Measurements from ENCODE around the gene NEK7. TPM values are rescaled to one million over a fixed set of nuclear protein-coding genes. Genes with fewer than 3 reads are reported as not detected.

Gene NEK7
- total and polyA plus RNA-seq, 2 of the 8 experiments (the other 6 are each of a cell fraction or from before 2014, with no cell fraction given) = 5.1 to 10.0 TPM

GRCh38 chr1:198109371-198109715, 47.5 kb upstream of the NEK7 start:
- no peaks in the 10 kb centered on the region for H3K4me1 ChIP-seq (replicated peaks in 1 of 4; ENCODE audit: control insufficient read depth in 3 of 4, insufficient read depth in 4 of 4, low read length in 3 of 4)
- no peak overlapping the region for H2BK20ac ChIP-seq (ENCODE audit: low read length)
- H3K23ac ChIP-seq (ENCODE audit: insufficient read length) = no peak overlapping the region
- no peak overlapping the region for H2BK120ac ChIP-seq (replicated peaks; ENCODE audit: low read depth, low read length)
- H3K79me2 ChIP-seq (ENCODE audit: control insufficient read depth in 1 of 2, insufficient read depth in 2 of 2, low read length in 2 of 2) = no peaks in the 10 kb centered on the region
- H4K91ac ChIP-seq (replicated peaks; ENCODE audit: insufficient read length, low read length) = no peak overlapping the region
- H3K4me3 ChIP-seq (ENCODE audit: extremely low read depth in 1 of 4, insufficient read depth in 2 of 4, low read depth in 3 of 4, low read length in 4 of 4) = no peak overlapping the region
- H4K20me1 ChIP-seq (replicated peaks in 1 of 2; ENCODE audit: control insufficient read depth in 1 of 2, insufficient read depth in 2 of 2, low read length in 2 of 2) = no peaks in the 10 kb centered on the region
- no peaks in the 10 kb centered on the region for H3K23me2 ChIP-seq (ENCODE audit: low read depth, low read length)
- H2AK5ac ChIP-seq (ENCODE audit: low read depth, low read length) = no peak overlapping the region
- no peaks in the 10 kb centered on the region for H3K27me3 ChIP-seq (replicated peaks in 1 of 4; ENCODE audit: control insufficient read depth in 3 of 4, extremely low read depth in 1 of 4, insufficient read depth in 3 of 4, low read length in 3 of 4)
- H4K8ac ChIP-seq (ENCODE audit: extremely low read depth, insufficient read depth, low read length) = no peak overlapping the region
- H3K56ac ChIP-seq (replicated peaks; ENCODE audit: insufficient read length, low read depth, low read length) = no peak overlapping the region
- DNase-seq (ENCODE audit: low read depth in 1 of 2, low spot score in 2 of 2) (no peak), FAIRE-seq (no peak)
- TF ChIP-seq ZNF274 (IDR thresholded peaks at IDR 0.05; ENCODE audit: borderline replicate concordance, extremely low read depth, low read length) = no peak
- H3K9ac ChIP-seq (replicated peaks in 1 of 4; ENCODE audit: extremely low read depth in 1 of 4, low read depth in 3 of 4, low read length in 3 of 4) = no peak overlapping the region
- ChIA-PET POLR2A (ENCODE audit: partially characterized antibody) (no interaction called here), CTCF (ENCODE audit: partially characterized antibody) (no interaction called here)
- no peak overlapping the region for H3K4me2 ChIP-seq (ENCODE audit: insufficient read depth in 1 of 2, low read depth in 2 of 2, low read length in 2 of 2)
- H3K36me3 ChIP-seq (ENCODE audit: control insufficient read depth in 2 of 4, insufficient read depth in 4 of 4, low read length in 3 of 4) = no peaks in the 10 kb centered on the region
- H2BK5ac ChIP-seq (ENCODE audit: low read depth, low read length) = no peak overlapping the region
- no peak overlapping the region for H3K18ac ChIP-seq (ENCODE audit: extremely low read depth, low read length)
- H3K9me3 ChIP-seq (ENCODE audit: insufficient read depth in 2 of 2, low read depth in 1 of 2, low read length in 1 of 2) = no peaks in the 10 kb centered on the region
- no peak overlapping the region for H2BK15ac ChIP-seq (ENCODE audit: low read length)
- no peak overlapping the region for H3K14ac ChIP-seq (ENCODE audit: insufficient read length)
- H3K4ac ChIP-seq (replicated peaks; ENCODE audit: insufficient read length, low read depth, low read length) = no peak overlapping the region
- no peak overlapping the region for H3K27ac ChIP-seq (ENCODE audit: low read depth, low read length)
- no peaks in the 10 kb centered on the region for H3K79me1 ChIP-seq (ENCODE audit: low read depth, low read length)
- no peak overlapping the region for H2BK12ac ChIP-seq (ENCODE audit: low read depth, low read length)
- H4K5ac ChIP-seq (ENCODE audit: insufficient read length, low read depth, low read length) = no peak overlapping the region
- H2AFZ ChIP-seq (ENCODE audit: low read length) = no peak overlapping the region

All from H1 (cell line).